Measurements from ENCODE around the gene AXIN1. TPM values are rescaled to one million over a fixed set of nuclear protein-coding genes. Genes with fewer than 3 reads are reported as not detected.

The AXIN1 gene
- total and polyA plus RNA-seq, 2 donors (not counting 3 experiments of a cell fraction or from before 2014, with no cell fraction given), result 8.3 to 21.9 TPM

- Histone ChIP-seq H3K4me3 (replicated peaks in 1 of 3; ENCODE audit: insufficient read depth in 1 of 3, low read depth in 1 of 3, low read length in 3 of 3) (no peak within 1 kb of the TSS), H3K79me2 (ENCODE audit: control insufficient read depth, insufficient read depth, low read length) (no peaks in the 10 kb centered on the region), H3K4me2 (ENCODE audit: insufficient read depth, low read length) (no peak within 1 kb of the TSS), H3K9me1 (replicated peaks; ENCODE audit: control insufficient read depth, extremely low read depth, insufficient read depth, low read length) (no peaks in the 10 kb centered on the region), H3K4me1 (ENCODE audit: control insufficient read depth, extremely low read depth, insufficient read depth, low read length) (no peaks in the 10 kb centered on the region), H3K36me3 (ENCODE audit: control insufficient read depth in 2 of 2, extremely low read depth in 1 of 2, insufficient read depth in 2 of 2, low read length in 2 of 2) (peaks cover 0 to 6% of the 10 kb centered on the region in 2 experiments), H4K20me1 (replicated peaks; ENCODE audit: control insufficient read depth, extremely low read depth, insufficient read depth, low read length) (no peaks in the 10 kb centered on the region), H3K27ac (ENCODE audit: insufficient read depth, low read depth, low read length) (no peak within 1 kb of the TSS), H3K27me3 (ENCODE audit: control insufficient read depth in 2 of 2, insufficient read depth in 2 of 2, low read length in 2 of 2) (peaks cover 4% of the 10 kb centered on the region in 2 experiments), H3K9me3 (replicated peaks; ENCODE audit: control insufficient read depth, insufficient read depth, low read length) (no peaks in the 10 kb centered on the region), H3K9ac (replicated peaks; ENCODE audit: extremely low read depth, insufficient read depth, low read length) (no peak within 1 kb of the TSS), H2AFZ (ENCODE audit: low read depth, low read length) (no peak within 1 kb of the TSS)
- POLR2A ChIA-PET, result no interaction called here
- intact Hi-C loops (cut with micrococcal nuclease), result no loop called here
- DNase-seq (ENCODE audit: low read depth, low spot score) (no peak), FAIRE-seq (no peak)
- TF ChIP-seq CTCF (IDR thresholded peaks at IDR 0.05; ENCODE audit: extremely low read depth in 1 of 2, insufficient read depth in 1 of 2, low read depth in 1 of 2, low read length in 2 of 2) (no peak), MAX (IDR thresholded peaks at IDR 0.05; ENCODE audit: insufficient read depth, insufficient read length) (no peak), POLR2AphosphoS5 (IDR thresholded peaks at IDR 0.05; ENCODE audit: insufficient read depth, low read depth, low read length) (no peak), POLR2A (IDR thresholded peaks at IDR 0.05; ENCODE audit: low read depth, low read length) (no peak), EZH2 (IDR thresholded peaks at IDR 0.05; ENCODE audit: borderline replicate concordance, low read depth, low read length, severe bottlenecking) (no peak), JUN (IDR thresholded peaks at IDR 0.05; ENCODE audit: borderline replicate concordance, insufficient read depth, insufficient read length, low read depth) (no peak)
- dilution Hi-C loops (cut with MboI; ENCODE audit: extremely low pct_ligation_motif_present, low sequenced_read_pairs), result no loop called here
- CTCF ChIA-PET, result no interaction called here
- no TSS peak for BruUV-seq (replicated peaks)
Observed at GRCh38 chr16:283033-283805, 69.3 kb downstream of the AXIN1 start, which contains the start of gene PDIA2. TSS of gene PDIA2 (plus strand) at chr16:283164. CDS start at chr16:283170, 6 bp downstream.

All from endothelial cell of umbilical vein (primary cell).